ENCODE data around the gene TMEM92.

DNA sequence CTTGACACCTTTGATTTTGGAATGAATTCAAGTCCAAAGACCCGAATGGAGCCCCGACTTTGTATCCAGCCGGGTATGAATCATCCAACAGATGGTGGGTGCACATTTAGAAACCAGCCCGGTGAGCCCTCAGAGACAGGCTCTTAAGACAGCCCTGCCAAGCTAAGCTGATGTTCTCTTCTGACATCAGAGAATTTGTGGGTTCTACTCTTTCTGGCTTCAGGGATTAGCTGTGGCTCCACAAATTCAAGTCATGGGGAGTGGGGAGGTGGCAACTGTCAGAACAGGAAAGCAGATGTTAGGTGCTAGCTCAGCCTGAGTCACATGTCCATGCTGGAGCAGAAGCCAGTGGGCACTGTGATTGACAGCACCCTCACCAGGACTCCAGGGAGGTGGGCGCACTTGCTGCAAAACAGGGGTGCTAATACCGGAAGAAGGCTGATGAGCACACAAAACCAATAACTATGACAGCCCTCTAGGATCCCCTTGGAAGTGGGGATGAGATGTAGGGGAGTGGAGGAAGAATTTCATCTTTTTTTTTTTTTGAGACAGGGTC is 40.3 kb downstream of the TMEM92 start:
- TF ChIP-seq POLR2A (IDR thresholded peaks at IDR 0.05; ENCODE audit: low read depth, low read length), result no peak
- no peak for TF ChIP-seq POLR2AphosphoS5 (IDR thresholded peaks at IDR 0.05; ENCODE audit: low read depth, low read length)
